Astrocyte (in vitro differentiated cells and primary cell): ENCODE results near the gene TMC1.

Source experiments
- CTCF ChIP-seq: IDR thresholded peaks from 2 replicates; pipeline ENCODE4 v1.5.1; 2011; ENCODE audit warnings: low read depth, mild to moderate bottlenecking, inconsistent platforms, low read length, moderate library complexity; ENCODE audit not compliant: insufficient read depth
- EZH2 ChIP-seq: IDR thresholded peaks from 2 replicates; pipeline ENCODE4 v1.6.1; 2012; ENCODE audit warnings: mild to moderate bottlenecking, low read length, inconsistent platforms; ENCODE audit not compliant: insufficient read depth

- TF ChIP-seq CTCF (no peak), EZH2 (no peak)
These were observed 35.4 kb upstream of the TMC1 start for GRCh38 chr9:72485821-72486593.
